ENCODE measurements around the gene MAP4K5.

DNA sequence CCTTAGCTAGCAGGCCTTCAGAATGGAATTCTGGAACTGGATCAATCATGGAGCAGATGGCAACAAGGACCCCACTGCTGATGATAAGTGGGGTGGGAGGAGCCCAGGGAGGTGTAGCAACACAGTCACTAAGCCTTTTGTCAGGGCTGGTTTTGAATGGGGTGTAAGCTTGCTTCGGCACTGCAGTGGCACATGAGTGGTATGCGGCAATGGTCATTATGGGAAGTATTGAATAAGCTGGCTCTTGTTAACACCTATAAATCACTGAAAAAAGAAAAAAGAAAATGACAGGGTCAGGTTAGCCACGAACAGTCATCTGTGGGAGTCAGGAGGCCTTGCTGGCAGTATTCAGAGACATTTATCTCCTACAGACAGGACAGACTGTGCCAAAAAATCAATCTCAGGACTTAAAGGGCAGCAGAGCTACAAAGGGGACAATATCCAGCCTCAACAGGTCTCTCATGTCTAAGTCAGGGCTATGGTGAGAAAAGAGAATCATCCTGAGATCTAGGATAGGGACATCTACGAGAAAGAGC lies 154.8 kb downstream of the MAP4K5 start:
- TF ChIP-seq POLR2A (IDR thresholded peaks at IDR 0.05): no peak
- TF ChIP-seq, protein P1, sequence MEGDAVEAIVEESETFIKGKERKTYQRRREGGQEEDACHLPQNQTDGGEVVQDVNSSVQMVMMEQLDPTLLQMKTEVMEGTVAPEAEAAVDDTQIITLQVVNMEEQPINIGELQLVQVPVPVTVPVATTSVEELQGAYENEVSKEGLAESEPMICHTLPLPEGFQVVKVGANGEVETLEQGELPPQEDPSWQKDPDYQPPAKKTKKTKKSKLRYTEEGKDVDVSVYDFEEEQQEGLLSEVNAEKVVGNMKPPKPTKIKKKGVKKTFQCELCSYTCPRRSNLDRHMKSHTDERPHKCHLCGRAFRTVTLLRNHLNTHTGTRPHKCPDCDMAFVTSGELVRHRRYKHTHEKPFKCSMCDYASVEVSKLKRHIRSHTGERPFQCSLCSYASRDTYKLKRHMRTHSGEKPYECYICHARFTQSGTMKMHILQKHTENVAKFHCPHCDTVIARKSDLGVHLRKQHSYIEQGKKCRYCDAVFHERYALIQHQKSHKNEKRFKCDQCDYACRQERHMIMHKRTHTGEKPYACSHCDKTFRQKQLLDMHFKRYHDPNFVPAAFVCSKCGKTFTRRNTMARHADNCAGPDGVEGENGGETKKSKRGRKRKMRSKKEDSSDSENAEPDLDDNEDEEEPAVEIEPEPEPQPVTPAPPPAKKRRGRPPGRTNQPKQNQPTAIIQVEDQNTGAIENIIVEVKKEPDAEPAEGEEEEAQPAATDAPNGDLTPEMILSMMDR (IDR thresholded peaks at IDR 0.05): no peak
- TF ChIP-seq EP300 (IDR thresholded peaks at IDR 0.05; ENCODE audit: low read depth): no peak
- no peak for TF ChIP-seq POLR2AphosphoS5 (IDR thresholded peaks at IDR 0.05)

Measured in transverse colon (tissue), 4 donors.